Right cardiac atrium (tissue), 5 donors: ENCODE results near the gene CRYBG1. TPM values are rescaled to one million over a fixed set of nuclear protein-coding genes. Genes with fewer than 3 reads are reported as not detected.

Experiments used
- polyA plus RNA-seq: library from polyadenylated mRNA; stranded (reverse); fragments of 200-250 nt; gene quantifications from one replicate; pipeline ENCODE4 v1.2.3, GENCODE V29; 2013
- total RNA-seq, 4 donors: library from RNA; stranded (reverse); fragmentation: NEBNext Ultra II Directional; extraction: Animal tissue kit (Norgen Biotek cat#: 25700); gene quantifications; one replicate each; pipeline ENCODE4 v1.2.1, GENCODE V29; 2021
- donor health status: healthy with polysubstance abuse.
- donor health status: DM: no; HTN: yes; CAD: no.
- donor health status: DM: no; HTN: no; CAD: no.
- donor health status: DM: no; HTN: yes; CAD: no; lungs with severe emphysema.
- donor health status: DM: yes; HTN: yes; CAD: no.

The CRYBG1 gene
- total and polyA plus RNA-seq, 5 donors, result 0.38 to 1.6 (median 0.94) TPM

Other genes with a start within 250 kb of the CRYBG1 start
- gene ATG5, start 35.0 kb upstream of the CRYBG1 start, total RNA-seq, result 10 to 100 TPM; 18.9 to 21.8 (median 20.8) TPM
- 11.2 TPM for gene ATG5, start 35.0 kb upstream of the CRYBG1 start, polyA plus RNA-seq